ENCODE data around the gene NDUFA13.

NDUFA13 gene

DNA sequence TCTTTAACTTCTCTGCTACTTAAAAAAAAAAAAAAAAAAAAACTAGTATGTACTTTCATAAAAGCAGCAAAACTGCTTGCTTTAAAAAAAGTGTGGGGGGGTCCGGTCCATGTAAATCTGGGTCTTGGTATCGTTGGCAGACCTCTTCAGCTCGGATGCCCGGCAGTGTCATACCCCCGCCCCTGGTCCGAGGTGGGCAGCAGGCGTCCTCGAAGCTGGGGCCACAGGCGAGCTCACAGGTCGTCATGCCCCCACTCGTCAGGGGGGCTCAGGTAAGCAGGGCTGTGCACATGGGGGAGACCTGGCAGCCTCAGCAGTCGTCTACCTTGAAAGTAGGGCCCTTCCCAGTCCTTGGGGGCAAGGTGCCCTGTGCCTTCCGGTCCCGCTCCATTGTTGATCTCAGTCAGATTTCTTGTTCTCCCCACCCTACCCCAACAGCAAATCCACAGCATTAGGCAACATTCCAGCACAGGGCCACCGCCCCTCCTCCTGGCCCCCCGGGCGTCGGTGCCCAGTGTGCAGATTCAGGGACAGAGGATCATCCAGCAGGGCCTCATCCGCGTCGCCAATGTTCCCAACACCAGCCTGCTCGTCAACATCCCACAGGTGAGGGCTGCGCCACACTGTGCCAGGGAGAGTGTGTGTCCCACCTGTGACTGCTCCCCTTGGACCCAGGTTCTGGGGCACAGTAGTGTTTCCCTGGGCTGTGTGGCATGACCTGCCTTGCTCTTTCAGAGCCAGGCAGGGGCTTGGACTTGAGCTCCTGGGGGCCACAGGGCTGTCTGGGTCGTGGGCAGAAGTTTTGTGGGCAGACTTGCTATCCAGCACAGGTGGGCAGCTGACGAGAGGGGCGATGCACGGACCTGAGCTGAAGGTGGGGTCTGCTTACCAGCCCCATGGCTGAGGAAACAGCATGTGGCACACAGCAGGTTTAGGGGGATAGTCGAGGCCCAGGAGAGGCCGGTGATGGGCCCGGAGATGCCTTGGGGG is 20.1 kb upstream of the NDUFA13 start:
- FAIRE-seq (no peak), DNase-seq (ENCODE audit: insufficient read length, low spot score) (no peak)

DNA sequence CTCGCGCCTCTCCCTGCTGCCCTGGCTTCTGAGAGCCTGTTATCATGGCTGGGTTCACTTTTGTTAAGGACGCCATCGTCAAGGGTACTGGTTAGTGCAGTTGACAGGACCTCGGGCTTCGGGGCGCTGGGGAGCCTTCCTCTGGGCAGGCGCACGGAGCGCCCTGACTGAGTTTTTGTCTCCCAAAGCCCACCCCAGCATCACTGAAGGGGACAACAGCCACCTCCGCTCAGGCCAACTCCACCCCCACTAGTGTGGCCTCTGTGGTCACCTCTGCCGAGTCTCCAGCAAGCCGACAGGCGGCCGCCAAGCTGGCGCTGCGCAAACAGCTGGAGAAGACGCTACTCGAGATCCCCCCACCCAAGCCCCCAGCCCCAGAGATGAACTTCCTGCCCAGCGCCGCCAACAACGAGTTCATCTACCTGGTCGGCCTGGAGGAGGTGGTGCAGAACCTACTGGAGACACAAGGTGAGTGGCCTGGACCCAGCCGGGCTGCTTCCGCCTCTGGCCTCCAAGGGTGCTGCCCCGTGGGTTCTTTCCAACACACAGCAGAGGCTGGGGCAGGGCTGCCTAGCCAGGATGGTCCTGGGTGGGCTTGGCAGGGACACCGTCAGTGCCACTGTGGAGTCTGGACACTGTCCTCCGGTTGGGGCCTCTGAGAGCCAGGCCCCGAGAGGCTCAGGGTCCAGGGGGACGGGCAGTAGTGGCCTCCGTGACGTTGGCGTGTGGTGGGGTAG is 17.6 kb upstream of the NDUFA13 start:
- no peak for DNase-seq (ENCODE audit: insufficient read length, low spot score)

More for the DNA sequence above, 20.1 kb upstream of the NDUFA13 start:
- no peak for TF ChIP-seq POLR2A (IDR thresholded peaks at IDR 0.05; ENCODE audit: low read depth, low read length)

DNA sequence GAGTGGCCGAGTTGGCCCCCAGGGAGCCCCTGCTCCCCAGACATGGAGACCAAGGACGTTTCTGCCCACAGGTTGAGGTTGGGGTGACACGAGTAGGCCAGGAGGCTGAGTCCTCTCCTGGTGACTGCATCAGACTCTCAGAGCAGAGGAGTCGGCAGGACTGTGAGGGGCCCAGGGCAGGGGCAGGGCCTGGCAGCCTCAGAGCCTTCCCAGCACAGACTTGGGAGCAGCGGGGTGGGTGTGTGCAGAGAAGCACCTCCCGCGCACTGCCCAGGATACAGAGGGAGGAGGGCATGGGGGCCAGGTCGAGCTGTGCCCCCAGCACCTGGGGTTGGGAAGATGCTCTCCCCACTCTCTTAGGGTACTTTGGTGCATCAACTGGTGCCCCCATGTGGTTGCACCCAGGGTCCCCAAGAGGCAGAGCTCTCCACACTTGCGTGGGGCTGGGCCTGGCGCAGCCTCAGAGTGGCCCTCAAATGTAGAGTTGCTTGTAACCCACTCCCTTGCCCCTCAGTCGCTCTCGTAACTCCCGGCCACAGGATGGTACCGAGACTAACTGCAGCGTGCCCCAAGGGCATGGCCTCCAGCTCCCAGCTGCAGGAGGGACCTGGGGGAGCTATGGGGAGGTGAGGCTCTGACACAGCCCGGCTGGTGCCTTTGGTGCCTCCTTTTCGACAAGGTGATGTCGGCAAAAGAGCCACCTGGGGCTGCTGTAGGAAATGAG is 16.6 kb upstream of the NDUFA13 start:
- FAIRE-seq (no peak), DNase-seq (ENCODE audit: insufficient read length, low spot score) (no peak)
- TF ChIP-seq POLR2A (IDR thresholded peaks at IDR 0.05; ENCODE audit: low read depth, low read length), result no peak

More for the DNA sequence above, 17.6 kb upstream of the NDUFA13 start:
- no peak for FAIRE-seq
- TF ChIP-seq POLR2A (IDR thresholded peaks at IDR 0.05; ENCODE audit: low read depth, low read length), result no peak

DNA sequence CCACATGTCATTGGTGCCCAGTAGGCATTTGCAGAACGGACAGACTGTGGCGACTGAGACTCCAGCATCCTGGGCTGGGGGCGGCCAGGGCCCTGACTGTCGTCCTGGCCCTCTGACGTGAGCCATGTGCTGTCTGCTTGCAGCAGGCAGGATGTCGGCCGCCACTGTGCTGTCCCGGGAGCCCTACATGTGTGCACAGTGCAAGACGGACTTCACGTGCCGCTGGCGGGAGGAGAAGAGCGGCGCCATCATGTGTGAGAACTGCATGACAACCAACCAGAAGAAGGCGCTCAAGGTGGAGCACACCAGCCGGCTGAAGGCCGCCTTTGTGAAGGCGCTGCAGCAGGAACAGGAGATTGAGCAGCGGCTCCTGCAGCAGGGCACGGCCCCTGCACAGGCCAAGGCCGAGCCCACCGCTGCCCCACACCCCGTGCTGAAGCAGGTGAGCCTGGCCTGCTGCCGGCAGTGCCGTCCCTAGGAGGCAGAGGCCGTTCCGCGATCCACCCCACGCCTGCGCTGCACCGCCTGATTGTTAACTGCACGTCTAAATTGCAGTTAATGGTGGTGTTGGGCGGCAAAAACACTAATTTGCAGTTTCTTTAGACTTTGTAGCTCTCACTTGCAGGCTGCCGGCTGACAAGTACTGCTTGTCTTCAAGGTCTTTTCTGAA is 14.9 kb upstream of the NDUFA13 start:
- TF ChIP-seq POLR2A (IDR thresholded peaks at IDR 0.05; ENCODE audit: low read depth, low read length), result no peak
- DNase-seq (ENCODE audit: insufficient read length, low spot score) (no peak), FAIRE-seq (no peak)

DNA sequence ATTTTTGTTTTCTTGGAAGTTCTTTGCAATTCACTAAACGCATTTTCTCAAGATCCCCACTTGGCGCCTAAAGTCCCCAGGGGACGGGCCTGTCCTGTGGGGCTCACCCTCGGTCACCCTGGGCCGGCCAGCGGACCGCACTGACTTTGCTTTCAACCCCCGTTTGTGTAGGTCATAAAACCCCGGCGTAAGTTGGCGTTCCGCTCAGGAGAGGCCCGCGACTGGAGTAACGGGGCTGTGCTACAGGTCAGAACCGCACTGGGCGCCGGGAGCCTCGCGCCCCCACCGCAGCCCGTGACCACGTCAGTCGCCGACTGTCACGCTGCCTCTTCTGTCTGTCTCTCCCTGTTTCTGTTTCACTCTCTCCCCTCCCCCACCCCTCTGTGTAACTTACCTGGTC is 14.2 kb upstream of the NDUFA13 start:
- TF ChIP-seq POLR2A (IDR thresholded peaks at IDR 0.05; ENCODE audit: low read depth, low read length), result no peak
- no peak for FAIRE-seq
- no peak for DNase-seq (ENCODE audit: insufficient read length, low spot score)

DNA sequence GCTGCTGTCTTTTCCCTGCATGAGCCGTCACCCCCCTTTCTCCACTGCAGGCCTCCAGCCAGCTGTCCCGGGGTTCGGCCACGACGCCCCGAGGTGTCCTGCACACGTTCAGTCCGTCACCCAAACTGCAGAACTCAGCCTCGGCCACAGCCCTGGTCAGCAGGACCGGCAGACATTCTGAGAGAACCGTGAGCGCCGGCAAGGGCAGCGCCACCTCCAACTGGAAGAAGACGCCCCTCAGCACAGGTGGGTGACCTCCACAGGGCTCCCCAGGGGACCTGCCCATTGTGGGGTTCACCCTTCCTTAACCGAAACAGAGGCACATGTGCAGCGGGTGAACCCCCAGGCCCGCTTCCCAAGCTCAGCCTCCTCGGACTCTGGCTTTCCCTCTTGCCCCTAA is 13.7 kb upstream of the NDUFA13 start:
- TF ChIP-seq POLR2A (IDR thresholded peaks at IDR 0.05; ENCODE audit: low read depth, low read length), result no peak
- no peak for FAIRE-seq
- no peak for DNase-seq (ENCODE audit: insufficient read length, low spot score)

DNA sequence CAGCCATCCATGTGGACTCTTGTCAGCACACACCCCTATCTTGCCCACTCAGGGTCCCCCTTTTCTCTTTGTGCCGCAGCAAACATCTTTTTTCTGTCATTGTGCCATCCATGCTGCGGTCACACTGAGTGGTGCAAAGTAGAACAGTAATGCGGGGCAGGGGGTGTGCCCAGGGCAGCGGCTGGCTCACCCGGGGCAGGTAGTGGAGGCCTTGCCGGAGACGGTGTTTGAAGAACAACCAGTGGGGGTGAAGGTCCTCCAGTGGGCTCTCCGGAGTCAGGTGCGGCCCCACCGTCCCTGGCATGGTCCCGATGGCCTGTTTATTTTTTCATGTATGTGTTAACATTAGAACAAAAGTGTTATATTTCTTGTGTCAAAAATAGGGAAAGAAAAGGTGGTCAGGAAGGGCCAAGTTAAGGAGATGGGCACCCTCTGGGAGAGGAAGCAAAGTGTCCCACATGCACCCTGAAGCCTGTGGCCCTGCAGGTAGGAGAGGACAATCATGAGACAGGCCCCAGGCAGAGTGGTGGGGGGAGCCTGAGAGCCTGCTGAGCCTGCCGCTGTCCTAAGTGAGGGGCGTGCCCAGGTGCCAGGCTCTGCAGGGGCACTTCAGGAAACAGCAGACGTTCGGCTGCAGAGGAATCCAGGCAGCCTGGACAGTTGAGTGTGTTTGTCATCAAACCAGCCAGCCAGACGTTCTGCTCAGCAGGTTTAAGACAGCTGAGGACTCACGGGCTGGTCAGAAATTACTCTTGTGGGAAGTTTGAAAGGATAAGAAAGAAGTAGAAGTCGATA is 13.0 kb upstream of the NDUFA13 start:
- no peak for FAIRE-seq
- TF ChIP-seq POLR2A (IDR thresholded peaks at IDR 0.05; ENCODE audit: low read depth, low read length), result no peak
- DNase-seq (ENCODE audit: insufficient read length, low spot score), result no peak

DNA sequence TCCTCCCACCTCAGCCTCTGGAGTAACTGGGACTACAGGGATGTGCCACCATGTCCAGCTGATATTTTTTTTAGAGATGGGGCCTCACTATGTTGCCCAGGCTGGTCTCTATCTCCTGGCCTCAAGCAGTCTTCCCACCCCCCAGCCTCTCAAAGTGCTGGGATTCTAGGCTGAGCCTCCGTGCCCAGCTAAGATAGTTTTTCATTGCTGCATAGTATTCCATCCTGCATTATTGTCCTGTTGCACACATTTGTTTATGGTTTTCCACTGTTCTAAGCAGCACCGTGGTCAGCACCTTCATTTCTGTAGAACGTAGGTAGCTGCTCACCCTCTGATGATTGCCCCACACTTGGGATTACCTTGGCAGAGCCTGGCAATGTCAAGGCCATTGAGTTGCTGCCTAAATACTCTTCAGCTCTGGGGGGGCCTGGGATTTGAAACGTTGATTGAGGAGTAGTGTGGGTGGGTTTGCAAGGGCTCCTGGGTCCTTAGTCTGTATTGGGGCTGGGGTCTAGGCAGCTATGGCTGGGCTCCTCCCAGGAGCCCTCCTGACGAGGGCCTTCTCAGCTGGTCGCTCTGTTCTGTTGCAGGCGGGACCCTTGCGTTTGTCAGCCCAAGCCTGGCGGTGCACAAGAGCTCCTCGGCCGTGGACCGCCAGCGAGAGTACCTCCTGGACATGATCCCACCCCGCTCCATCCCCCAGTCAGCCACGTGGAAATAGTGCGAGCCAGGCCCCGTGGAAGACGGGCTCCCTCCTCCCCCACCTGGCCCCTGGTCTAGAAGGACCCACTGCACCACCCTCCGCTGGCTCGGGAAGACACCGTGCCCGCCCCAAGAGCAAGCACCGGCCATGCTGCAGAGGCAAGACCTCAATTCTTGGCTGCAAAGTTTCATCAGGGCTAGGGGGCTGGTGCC is 11.0 kb upstream of the NDUFA13 start:
- no peak for TF ChIP-seq POLR2A (IDR thresholded peaks at IDR 0.05; ENCODE audit: low read depth, low read length)
- DNase-seq (ENCODE audit: insufficient read length, low spot score), result no peak
- FAIRE-seq, result no peak

DNA sequence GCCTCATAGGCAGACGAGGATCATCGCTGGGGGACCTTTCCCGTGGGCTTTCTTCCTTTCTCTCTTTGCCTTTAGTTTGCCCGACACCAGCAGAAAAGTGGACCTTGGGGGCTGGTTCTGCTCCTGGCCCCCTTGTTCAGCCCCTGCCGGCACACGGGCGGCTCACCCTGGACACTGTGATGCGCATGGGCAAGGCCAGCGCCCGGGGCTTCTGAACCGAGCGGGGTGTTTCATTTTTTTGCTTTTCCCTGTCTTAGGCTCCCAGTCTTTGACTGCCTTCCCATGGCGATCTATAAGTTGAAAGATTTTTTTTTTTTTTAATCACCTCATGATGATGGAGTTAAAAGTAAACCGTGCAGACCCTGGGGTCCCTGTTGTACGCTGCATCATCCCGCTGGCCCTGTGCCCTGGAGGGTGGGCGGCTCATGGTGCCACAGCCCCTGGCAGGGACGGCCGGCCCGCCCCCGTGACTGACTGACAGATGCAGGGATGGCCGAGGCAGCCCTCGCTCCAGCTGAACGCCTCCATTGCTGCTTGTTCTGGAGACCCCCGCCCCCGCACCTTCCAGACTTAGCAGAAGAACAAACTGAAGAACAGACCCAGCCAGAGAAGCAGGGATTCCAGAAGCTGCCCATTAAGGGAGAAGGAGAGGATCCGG is 10.2 kb upstream of the NDUFA13 start:
- FAIRE-seq (no peak), DNase-seq (ENCODE audit: insufficient read length, low spot score) (no peak)
- no peak for TF ChIP-seq POLR2A (IDR thresholded peaks at IDR 0.05; ENCODE audit: low read depth, low read length)

DNA sequence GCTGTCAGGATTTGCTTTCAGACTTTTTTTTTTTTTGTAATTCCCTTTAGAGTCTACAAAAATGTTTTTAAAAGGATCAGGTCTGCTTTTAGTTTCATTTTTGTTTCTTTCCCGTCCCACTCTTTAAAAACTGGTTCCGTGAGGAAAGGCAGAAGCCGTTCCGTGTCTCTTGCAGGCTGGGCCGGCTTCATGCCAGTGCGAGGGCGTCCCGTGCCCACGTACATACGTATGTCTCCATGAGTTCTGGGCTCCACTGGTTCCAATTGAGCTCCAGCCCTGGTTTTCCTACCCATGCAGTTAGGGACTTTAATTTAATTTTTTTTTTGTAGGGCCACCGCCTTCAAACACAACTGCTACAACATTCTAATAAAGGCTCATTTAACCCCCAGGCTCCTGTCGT is 9.4 kb upstream of the NDUFA13 start:
- TF ChIP-seq POLR2A (IDR thresholded peaks at IDR 0.05; ENCODE audit: low read depth, low read length), result no peak
- DNase-seq (ENCODE audit: insufficient read length, low spot score) (no peak), FAIRE-seq (no peak)

DNA sequence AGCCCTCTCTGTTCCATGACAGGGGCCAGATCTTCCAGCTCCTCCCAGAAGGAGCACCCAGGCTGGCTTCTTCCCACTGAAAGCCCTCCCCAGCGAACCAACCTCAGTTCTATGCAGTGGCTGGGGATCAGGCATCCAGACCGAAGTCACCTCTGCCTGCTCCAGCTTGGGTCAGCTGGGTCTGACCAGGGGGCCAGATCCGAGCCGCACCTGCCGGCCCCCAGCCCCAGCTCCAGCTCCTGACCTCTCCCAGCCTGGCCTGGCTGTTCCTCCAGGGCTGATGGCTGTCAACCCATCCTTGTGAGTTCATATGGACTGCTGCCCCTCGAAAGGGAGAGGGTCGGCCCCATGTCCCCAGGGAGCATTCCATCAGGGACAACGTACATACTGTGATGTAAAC is 8.7 kb upstream of the NDUFA13 start:
- FAIRE-seq (no peak), DNase-seq (ENCODE audit: insufficient read length, low spot score) (no peak)
- no peak for TF ChIP-seq POLR2A (IDR thresholded peaks at IDR 0.05; ENCODE audit: low read depth, low read length)

All from H54 (cell line).